Activated CD8-positive, alpha-beta memory T cell treated with anti-CD3 and anti-CD28 coated beads for 36 hours (primary cell): ENCODE results near the gene TPPP3. TPM values are rescaled to one million over a fixed set of nuclear protein-coding genes. Genes with fewer than 3 reads are reported as not detected.

Experiments used
- CTCF ChIA-PET: fragments of 350-600 bp; sonication (Branson Sonifier 250); formaldehyde crosslinking; loops from one replicate; lab custom pipeline; 2021; ENCODE audit warnings: antibody characterized with exemption; lab: Charles Lee
- POLR2A ChIA-PET: fragments of 350-600 bp; sonication (Branson Sonifier 250); formaldehyde crosslinking; loops from one replicate; lab custom pipeline; 2021; ENCODE audit warnings: antibody characterized with exemption; lab: Charles Lee
- total RNA-seq, 2 experiments: library from RNA; stranded (reverse); gene quantifications; one replicate each; pipeline ENCODE4 v1.2.3, GENCODE V29; 2021

Gene TPPP3
- total RNA-seq = not detected

GRCh38 chr16:67393111-67393787, at the start of gene TPPP3:
TSS of gene TPPP3 (minus strand) at chr16:67393498. CDS start at chr16:67391111, 2,387 bp downstream.
- CTCF ChIA-PET = interaction anchor here (0.6 to 1.8 kb wide), 4 partner anchors 46 to 158 kb away, joined by 3 to 5 read pairs (median 4); no protein-coding TSS in a partner anchor
- POLR2A ChIA-PET = interaction anchor here (0.6 kb wide), 1 partner anchor 300 kb away, joined by 7 read pairs; no protein-coding TSS in a partner anchor

DNA sequence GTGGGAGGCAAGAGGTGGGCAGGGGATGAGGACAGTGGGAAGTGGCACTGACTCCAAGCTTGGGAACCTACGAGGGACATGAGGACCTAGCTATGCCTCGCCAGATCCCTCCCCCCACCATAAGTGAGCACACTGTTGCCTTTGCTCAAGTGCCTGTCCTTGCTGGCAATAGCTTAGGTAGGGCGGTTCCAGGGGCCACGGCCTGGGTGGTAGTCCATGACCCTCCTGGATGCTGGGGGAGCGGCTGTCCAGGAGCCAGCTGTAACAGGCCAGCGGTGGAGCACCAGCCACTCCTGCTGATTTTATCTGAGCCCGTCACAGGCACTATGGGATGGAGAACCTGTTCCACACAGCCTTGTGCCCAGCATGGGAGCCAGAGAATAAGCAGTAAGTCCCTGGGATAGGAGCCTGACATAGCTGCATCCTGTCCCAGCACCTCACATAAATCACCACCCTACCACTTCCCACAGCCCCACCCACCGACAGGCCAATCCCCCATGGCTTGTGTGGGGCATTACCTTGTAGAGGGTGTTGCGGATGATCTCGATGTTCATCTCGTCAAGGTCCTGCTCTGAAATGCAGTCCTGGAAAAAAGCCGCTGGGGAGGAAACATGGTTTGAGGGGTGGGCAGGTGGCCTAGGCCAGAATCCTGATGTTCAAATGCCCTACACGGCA, 49.4 kb upstream of the TPPP3 start:
- CTCF ChIA-PET = interaction anchor here (1.4 to 1.9 kb wide), 2 partner anchors 15 to 23 kb away, joined by 4 to 6 read pairs; no protein-coding TSS in a partner anchor
- POLR2A ChIA-PET = no interaction called here

DNA sequence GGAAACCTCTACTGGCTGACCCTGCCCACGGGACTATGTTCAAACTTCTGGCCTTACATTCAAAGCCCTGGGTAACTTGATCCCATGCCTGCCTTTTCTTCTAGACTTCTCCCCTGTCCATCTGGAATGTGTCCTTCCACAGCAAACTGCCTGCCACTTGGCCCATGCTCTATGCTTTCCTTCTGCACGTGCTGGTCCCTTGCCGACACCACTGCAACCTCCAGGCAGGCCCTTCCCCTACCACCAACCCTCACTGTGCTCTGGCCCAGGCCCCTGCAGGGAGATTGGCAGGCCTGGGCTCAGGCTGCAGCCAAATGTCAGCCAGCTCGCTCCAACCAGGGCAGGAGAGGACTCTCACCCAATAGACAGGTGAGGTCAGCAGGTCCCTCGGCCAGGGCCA, 48.6 kb upstream of the TPPP3 start:
- ChIA-PET CTCF (interaction anchor here (1.9 to 3.6 kb wide), 2 partner anchors 14 to 24 kb away, joined by 6 to 16 read pairs; no protein-coding TSS in a partner anchor), POLR2A (no interaction called here)

GRCh38 chr16:67441271-67441753, 48.0 kb upstream of the TPPP3 start:
- POLR2A ChIA-PET = no interaction called here

DNA sequence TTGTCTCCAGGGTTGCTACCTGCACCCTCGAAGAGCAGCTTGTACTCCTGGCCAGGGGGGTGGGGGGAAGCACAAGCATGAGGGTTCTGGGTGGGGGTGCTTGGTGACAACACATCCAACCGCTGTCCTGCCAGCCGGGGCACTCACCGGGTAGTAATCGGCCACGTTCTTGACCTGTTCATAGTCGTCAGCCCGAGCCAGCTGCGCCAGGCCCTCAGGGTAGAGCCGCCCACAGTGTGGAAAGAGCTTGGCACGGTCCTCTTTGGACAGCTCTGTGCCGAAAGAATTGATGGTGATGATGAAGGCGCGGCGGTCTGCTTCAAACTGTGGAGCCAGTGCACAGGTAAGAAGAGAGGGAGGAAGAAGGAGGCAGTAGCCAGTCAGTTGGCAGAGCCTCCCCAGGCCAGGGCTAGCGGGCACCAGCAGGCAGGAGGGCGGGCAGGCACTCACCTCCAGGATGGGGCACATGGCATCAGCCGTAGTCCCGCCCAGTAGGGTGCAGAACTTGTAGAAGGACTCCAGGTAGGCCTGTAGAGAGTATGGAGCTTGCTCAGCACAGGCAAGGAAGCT, 45.6 kb upstream of the TPPP3 start:
- ChIA-PET CTCF (interaction anchor here (1.3 to 3.6 kb wide), 2 partner anchors 9 to 11 kb away, joined by 4 to 16 read pairs; no protein-coding TSS in a partner anchor), POLR2A (interaction anchor here (0.6 kb wide), 1 partner anchor 220 kb away, joined by 4 read pairs; no protein-coding TSS in a partner anchor)

More at GRCh38 chr16:67441271-67441753, 48.0 kb upstream of the TPPP3 start:
- CTCF ChIA-PET = interaction anchor here (1.9 to 3.6 kb wide), 2 partner anchors 13 to 24 kb away, joined by 6 to 16 read pairs; no protein-coding TSS in a partner anchor

DNA sequence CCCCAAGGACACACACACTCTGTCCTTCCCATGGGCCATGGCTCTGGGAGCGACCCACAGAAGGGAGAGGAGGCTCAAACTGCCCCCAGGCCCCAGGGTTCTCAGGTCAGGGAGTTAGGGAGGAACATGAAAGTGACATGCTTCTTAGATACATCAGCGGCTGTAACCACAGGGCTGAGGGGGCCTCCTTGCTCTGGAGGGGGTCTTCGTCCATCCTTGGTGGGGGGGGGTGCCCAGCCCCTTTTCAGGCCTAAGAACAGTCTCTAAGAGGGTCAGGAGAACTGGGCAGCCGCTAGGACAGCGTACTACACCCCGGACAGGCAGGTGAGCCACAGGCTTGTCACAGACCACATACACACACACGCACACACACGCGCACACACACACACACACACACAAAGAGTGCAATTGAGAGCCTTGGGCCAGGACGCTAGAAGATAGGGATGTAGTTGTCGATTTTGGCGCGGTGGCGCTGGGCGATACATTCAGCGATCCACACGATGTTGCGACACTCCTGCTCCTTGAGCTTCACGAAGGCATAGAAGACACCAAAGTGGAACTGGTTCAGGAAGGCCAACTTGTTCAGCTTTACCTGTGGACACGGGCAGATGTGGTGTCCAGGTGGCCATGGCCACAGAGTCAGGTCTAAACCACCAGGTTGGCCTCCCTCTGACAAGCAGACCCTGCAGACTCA, 44.9 kb upstream of the TPPP3 start:
- POLR2A ChIA-PET = interaction anchor here (0.6 kb wide), 1 partner anchor 221 kb away, joined by 4 read pairs; no protein-coding TSS in a partner anchor
- CTCF ChIA-PET = interaction anchor here (1.0 to 3.6 kb wide), 4 partner anchors 9 to 112 kb away, joined by 3 to 16 read pairs (median 4); partner anchors contain the start of genes KCTD19 and LRRC36

DNA sequence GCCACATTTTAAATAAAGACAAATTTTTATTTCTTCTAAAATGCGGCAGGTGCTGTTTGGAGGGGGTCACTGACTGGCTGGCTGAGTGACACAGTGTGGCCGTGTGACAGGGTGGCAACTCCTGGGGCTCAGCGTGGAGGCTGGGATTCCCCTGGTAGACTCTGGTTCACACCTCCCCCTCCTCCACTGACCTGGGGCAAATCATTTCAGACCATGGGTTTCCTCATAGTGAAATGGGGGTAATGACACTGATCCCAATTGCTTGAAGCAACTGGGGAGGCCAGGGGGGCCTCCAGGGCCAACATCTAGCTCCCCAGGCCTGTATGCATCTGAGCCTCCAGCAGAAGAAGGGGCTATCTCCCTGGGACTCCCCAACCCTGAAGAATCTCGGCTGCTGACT, 44.2 kb upstream of the TPPP3 start:
- CTCF ChIA-PET = interaction anchor here (0.6 to 1.3 kb wide), 4 partner anchors 9 to 111 kb away, joined by 3 to 4 read pairs (median 4); partner anchors contain the start of genes KCTD19 and LRRC36

DNA sequence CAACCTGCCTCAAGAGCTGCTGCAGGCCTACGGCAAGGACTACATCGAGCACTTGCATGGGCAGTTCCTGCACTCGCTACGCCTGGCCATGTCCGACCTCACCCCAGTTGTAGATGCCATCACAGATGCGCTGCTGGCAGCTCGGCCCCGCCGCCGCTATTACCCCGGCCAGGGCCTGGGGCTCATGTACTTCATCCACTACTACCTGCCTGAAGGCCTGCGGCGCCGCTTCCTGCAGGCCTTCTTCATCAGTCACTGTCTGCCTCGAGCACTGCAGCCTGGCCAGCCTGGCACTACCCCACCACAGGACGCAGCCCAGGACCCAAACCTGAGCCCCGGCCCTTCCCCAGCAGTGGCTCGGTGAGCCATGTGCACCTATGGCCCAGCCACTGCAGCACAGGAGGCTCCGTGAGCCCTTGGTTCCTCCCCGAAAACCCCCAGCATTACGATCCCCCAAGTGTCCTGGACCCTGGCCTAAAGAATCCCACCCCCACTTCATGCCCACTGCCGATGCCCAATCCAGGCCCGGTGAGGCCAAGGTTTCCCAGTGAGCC, 43.4 kb upstream of the TPPP3 start:
- POLR2A ChIA-PET = no interaction called here
- CTCF ChIA-PET = interaction anchor here (0.6 kb wide), 1 partner anchor 84 kb away, joined by 3 read pairs; no protein-coding TSS in a partner anchor

More for the DNA sequence above, 44.2 kb upstream of the TPPP3 start:
- POLR2A ChIA-PET = no interaction called here

DNA sequence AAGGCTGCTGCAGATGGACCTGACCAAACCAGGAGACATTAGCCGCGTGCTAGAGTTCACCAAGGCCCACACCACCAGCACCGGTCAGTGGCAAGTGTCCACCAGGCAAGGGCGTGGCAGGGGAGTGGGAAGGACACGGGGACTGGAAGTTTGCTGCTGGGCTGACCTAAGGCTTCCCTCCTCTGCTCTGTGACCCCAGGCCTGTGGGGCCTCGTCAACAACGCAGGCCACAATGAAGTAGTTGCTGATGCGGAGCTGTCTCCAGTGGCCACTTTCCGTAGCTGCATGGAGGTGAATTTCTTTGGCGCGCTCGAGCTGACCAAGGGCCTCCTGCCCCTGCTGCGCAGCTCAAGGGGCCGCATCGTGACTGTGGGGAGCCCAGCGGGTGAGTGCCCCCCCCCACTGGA, 42.5 kb upstream of the TPPP3 start:
- CTCF ChIA-PET = interaction anchor here (0.5 to 1.4 kb wide), 5 partner anchors 10 to 135 kb away, joined by 3 to 7 read pairs (median 3); no protein-coding TSS in a partner anchor
- POLR2A ChIA-PET = no interaction called here

GRCh38 chr16:67433131-67433719, 39.9 kb upstream of the TPPP3 start:
- CTCF ChIA-PET = interaction anchor here (0.5 to 1.5 kb wide), 2 partner anchors 14 to 118 kb away, joined by 3 read pairs; no protein-coding TSS in a partner anchor
- POLR2A ChIA-PET = no interaction called here

GRCh38 chr16:67432506-67432890, 39.2 kb upstream of the TPPP3 start:
- ChIA-PET POLR2A (no interaction called here), CTCF (no interaction called here)

- ChIA-PET POLR2A (no interaction called here), CTCF (no interaction called here)
Observed at GRCh38 chr16:67431775-67432505, 38.6 kb upstream of the TPPP3 start.

GRCh38 chr16:67430977-67431774, 37.9 kb upstream of the TPPP3 start, which contains the start of gene HSD11B2:
TSS of gene HSD11B2 (plus strand) at chr16:67431121. CDS start at chr16:67431249, 128 bp downstream.
- ChIA-PET POLR2A (no interaction called here), CTCF (no interaction called here)

DNA sequence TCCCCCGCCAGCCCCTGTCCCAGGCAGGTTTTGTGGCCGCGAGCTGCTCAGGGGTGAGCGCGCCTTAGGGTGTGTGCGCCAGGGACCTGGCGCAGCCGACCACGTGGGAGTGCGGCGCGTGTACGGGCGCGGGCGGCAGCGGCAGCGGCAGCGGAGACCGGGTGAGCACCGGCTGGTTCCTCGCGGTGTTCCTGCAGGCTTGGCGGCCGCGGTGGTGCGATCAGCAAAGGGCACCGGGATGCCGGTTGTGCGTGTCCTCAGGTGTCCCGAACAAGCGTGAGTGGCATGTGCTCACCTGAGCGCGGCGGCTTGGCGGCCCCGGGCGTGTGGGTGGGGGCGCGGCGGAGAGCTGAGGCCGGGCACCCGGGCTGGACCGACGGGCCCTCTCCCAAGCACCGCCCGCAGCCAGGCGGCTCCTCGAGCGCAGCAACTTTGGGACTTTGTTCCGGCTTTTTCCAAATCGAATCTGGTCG, 37.2 kb upstream of the TPPP3 start:
- ChIA-PET POLR2A (no interaction called here), CTCF (no interaction called here)

- ChIA-PET CTCF (interaction anchor here (1.5 kb wide), 1 partner anchor 149 kb away, joined by 4 read pairs; no protein-coding TSS in a partner anchor), POLR2A (no interaction called here)
Observed at GRCh38 chr16:67429799-67430503, 36.7 kb upstream of the TPPP3 start.
